ENCODE data around the gene KRT74.

Gene KRT74

GRCh38 chr12:52543985-52544883, 29.4 kb downstream of the KRT74 start:
- Histone ChIP-seq H3K4me3 (ENCODE audit: low read depth, low read length, poor library complexity, severe bottlenecking) (no peak overlapping the region), H3K27me3 (ENCODE audit: insufficient read depth, low read length) (no peaks in the 10 kb centered on the region), H3K4me2 (ENCODE audit: low read length) (no peak overlapping the region), H3K36me3 (ENCODE audit: insufficient read depth, low read length) (no peaks in the 10 kb centered on the region), H3K79me2 (ENCODE audit: insufficient read depth, low read length) (no peaks in the 10 kb centered on the region), H2AFZ (ENCODE audit: low read length) (no peak overlapping the region), H3K9me3 (ENCODE audit: low read length) (no peaks in the 10 kb centered on the region), H3F3A (ENCODE audit: insufficient read depth, low read length) (no peaks in the 10 kb centered on the region), H3K9ac (ENCODE audit: low read length) (no peak overlapping the region), H3K27ac (ENCODE audit: low read depth, low read length, poor library complexity, severe bottlenecking) (no peak overlapping the region), H4K20me1 (ENCODE audit: insufficient read depth, low read length) (no peaks in the 10 kb centered on the region), H3K4me1 (ENCODE audit: insufficient read depth, low read length, severe bottlenecking) (no peaks in the 10 kb centered on the region), H3K9me2 (ENCODE audit: low read depth, low read length) (no peaks in the 10 kb centered on the region)
- TF ChIP-seq EZH2 (IDR thresholded peaks at IDR 0.05; ENCODE audit: borderline replicate concordance, low read length) (no peak), CTCF (IDR thresholded peaks at IDR 0.05; ENCODE audit: low read length) (no peak)

- no peak overlapping the region for H3K27ac ChIP-seq (ENCODE audit: low read depth, low read length, poor library complexity, severe bottlenecking)
- no peak overlapping the region for H3K4me3 ChIP-seq (ENCODE audit: low read depth, low read length, poor library complexity, severe bottlenecking)
- H3K9me3 ChIP-seq (ENCODE audit: low read length) = no peaks in the 10 kb centered on the region
- no peaks in the 10 kb centered on the region for H3K4me1 ChIP-seq (ENCODE audit: insufficient read depth, low read length, severe bottlenecking)
- no peaks in the 10 kb centered on the region for H3K9me2 ChIP-seq (ENCODE audit: low read depth, low read length)
- no peak overlapping the region for H3K9ac ChIP-seq (ENCODE audit: low read length)
- no peaks in the 10 kb centered on the region for H3K36me3 ChIP-seq (ENCODE audit: insufficient read depth, low read length)
- no peak overlapping the region for H3K4me2 ChIP-seq (ENCODE audit: low read length)
- H3K27me3 ChIP-seq (ENCODE audit: insufficient read depth, low read length) = no peaks in the 10 kb centered on the region
- no peaks in the 10 kb centered on the region for H3K79me2 ChIP-seq (ENCODE audit: insufficient read depth, low read length)
- no peaks in the 10 kb centered on the region for H4K20me1 ChIP-seq (ENCODE audit: insufficient read depth, low read length)
- no peaks in the 10 kb centered on the region for H3F3A ChIP-seq (ENCODE audit: insufficient read depth, low read length)
- no peak for TF ChIP-seq CTCF (IDR thresholded peaks at IDR 0.05; ENCODE audit: low read length)
- TF ChIP-seq EZH2 (IDR thresholded peaks at IDR 0.05; ENCODE audit: borderline replicate concordance, low read length) = no peak
- H2AFZ ChIP-seq (ENCODE audit: low read length) = no peak overlapping the region
Measured at GRCh38 chr12:52542785-52543318, 30.8 kb downstream of the KRT74 start.

GRCh38 chr12:52542157-52542556, 31.5 kb downstream of the KRT74 start:
- no peak overlapping the region for H3K4me3 ChIP-seq (ENCODE audit: low read depth, low read length, poor library complexity, severe bottlenecking)
- H3K9me3 ChIP-seq (ENCODE audit: low read length) = no peaks in the 10 kb centered on the region
- H3K79me2 ChIP-seq (ENCODE audit: insufficient read depth, low read length) = no peaks in the 10 kb centered on the region
- H3K9ac ChIP-seq (ENCODE audit: low read length) = no peak overlapping the region
- no peak overlapping the region for H3K4me2 ChIP-seq (ENCODE audit: low read length)
- H3K9me2 ChIP-seq (ENCODE audit: low read depth, low read length) = no peaks in the 10 kb centered on the region
- no peaks in the 10 kb centered on the region for H4K20me1 ChIP-seq (ENCODE audit: insufficient read depth, low read length)
- no peak overlapping the region for H2AFZ ChIP-seq (ENCODE audit: low read length)
- no peaks in the 10 kb centered on the region for H3K36me3 ChIP-seq (ENCODE audit: insufficient read depth, low read length)
- H3F3A ChIP-seq (ENCODE audit: insufficient read depth, low read length) = no peaks in the 10 kb centered on the region
- no peaks in the 10 kb centered on the region for H3K27me3 ChIP-seq (ENCODE audit: insufficient read depth, low read length)
- no peak overlapping the region for H3K27ac ChIP-seq (ENCODE audit: low read depth, low read length, poor library complexity, severe bottlenecking)
- no peak for TF ChIP-seq EZH2 (IDR thresholded peaks at IDR 0.05; ENCODE audit: borderline replicate concordance, low read length)
- no peak for TF ChIP-seq CTCF (IDR thresholded peaks at IDR 0.05; ENCODE audit: low read length)
- no peaks in the 10 kb centered on the region for H3K4me1 ChIP-seq (ENCODE audit: insufficient read depth, low read length, severe bottlenecking)

Measured in OCI-LY1 (cell line).